CD14-positive monocyte (primary cell): ENCODE measurements around the gene ZFP82. TPM values are rescaled to one million over a fixed set of nuclear protein-coding genes. Genes with fewer than 3 reads are reported as not detected.

Source experiments
- DNase-seq, 3 donors: peaks; one replicate each; pipeline ENCODE4 v3.0.0-alpha.2; 2011 to 2022
- H2AFZ ChIP-seq: 2 replicates; pipeline ENCODE4 v1.6.0; 2012; ENCODE audit warnings: mild to moderate bottlenecking, low read depth, low read length, inconsistent platforms; ENCODE audit not compliant: insufficient read depth, poor library complexity, severe bottlenecking
- H3K27ac ChIP-seq, 2 donors: 1 replicate in 1 of 2; 2 replicates in 1 of 2; pipeline ENCODE4 v1.5.1; 2012 to 2013; ENCODE audit warnings: low read length in 2 of 2, control low read depth in 1 of 2, inconsistent platforms in 1 of 2, low read depth in 1 of 2, mild to moderate bottlenecking in 1 of 2
- H3K27me3 ChIP-seq, 2 donors: one replicate each; pipeline versions ENCODE4 v1.6.0 to v1.6.1; 2011 to 2013; ENCODE audit warnings: low read length in 2 of 2; ENCODE audit not compliant: control insufficient read depth in 2 of 2, insufficient read depth in 2 of 2
- H3K36me3 ChIP-seq, 2 donors: replicated peaks in 1 of 2; 1 replicate in 1 of 2; 2 replicates in 1 of 2; pipeline versions ENCODE4 v1.5.1 to v1.6.1; 2012 to 2013; ENCODE audit warnings: low read length in 2 of 2, control low read depth in 1 of 2, inconsistent platforms in 1 of 2, mild to moderate bottlenecking in 1 of 2; ENCODE audit not compliant: insufficient read depth in 2 of 2, control insufficient read depth in 1 of 2
- H3K4me1 ChIP-seq, 2 donors: 1 replicate in 1 of 2; 2 replicates in 1 of 2; pipeline versions ENCODE4 v1.5.1 to v1.6.1; 2012 to 2013; ENCODE audit warnings: low read length in 2 of 2, control low read depth in 1 of 2, inconsistent platforms in 1 of 2, mild to moderate bottlenecking in 1 of 2, moderate library complexity in 1 of 2; ENCODE audit not compliant: insufficient read depth in 2 of 2, control insufficient read depth in 1 of 2
- H3K4me2 ChIP-seq: replicated peaks from 2 replicates; pipeline ENCODE3; 2012; ENCODE audit warnings: low read length, moderate library complexity, mild to moderate bottlenecking; ENCODE audit not compliant: poor library complexity, severe bottlenecking; ENCODE audit errors: extremely low read depth
- H3K4me3 ChIP-seq, 3 experiments: fragments of 200-600 bp in 1 of 3; sonication (generic) in 1 of 3; replicated peaks in 1 of 3; 1 replicate in 2 of 3; 2 replicates in 1 of 3; pipeline ENCODE4 v1.5.1; 2011 to 2013; ENCODE audit warnings: low read length in 3 of 3, mild to moderate bottlenecking in 3 of 3, control low read depth in 2 of 3, low read depth in 2 of 3, inconsistent platforms in 1 of 3, moderate library complexity in 1 of 3
- H3K79me2 ChIP-seq: 2 replicates; pipeline ENCODE4 v1.6.0; 2012; ENCODE audit warnings: mild to moderate bottlenecking, control low read depth, inconsistent platforms, low read length, moderate library complexity; ENCODE audit not compliant: insufficient read depth
- H3K9ac ChIP-seq: 2 replicates; pipeline ENCODE4 v1.6.0; 2017; ENCODE audit warnings: low read length, mild to moderate bottlenecking; ENCODE audit not compliant: insufficient read depth, poor library complexity, severe bottlenecking
- H3K9me3 ChIP-seq, 2 donors: replicated peaks in 1 of 2; 1 replicate in 1 of 2; 2 replicates in 1 of 2; pipeline versions ENCODE4 v1.5.1 to v1.6.1; 2012 to 2013; ENCODE audit warnings: low read length in 2 of 2, control low read depth in 1 of 2; ENCODE audit not compliant: control insufficient read depth in 1 of 2, insufficient read depth in 1 of 2
- H4K20me1 ChIP-seq: 2 replicates; pipeline ENCODE4 v1.6.0; 2012; ENCODE audit warnings: mild to moderate bottlenecking, low read length, control low read depth, moderate library complexity; ENCODE audit not compliant: insufficient read depth
- H3K27ac Mint-ChIP-seq, 7 donors: one replicate each; pipeline ENCODE4 v1.8.0; 2020; ENCODE audit warnings: mild to moderate bottlenecking in 7 of 7, mixed read lengths in 7 of 7, moderate library complexity in 6 of 7, inconsistent platforms in 2 of 7
- H3K27me3 Mint-ChIP-seq, 3 donors: one replicate each; pipeline ENCODE4 v1.8.0; 2021 to 2022; ENCODE audit warnings: low read depth in 3 of 3, mild to moderate bottlenecking in 3 of 3, mixed read lengths in 3 of 3, moderate library complexity in 3 of 3, inconsistent platforms in 1 of 3
- H3K36me3 Mint-ChIP-seq, 2 donors: one replicate each; pipeline ENCODE4 v1.8.0; 2020; ENCODE audit warnings: mixed read lengths in 2 of 2, inconsistent platforms in 1 of 2, mild to moderate bottlenecking in 1 of 2
- H3K4me1 Mint-ChIP-seq: one replicate; pipeline ENCODE4 v1.8.0; 2020; ENCODE audit warnings: mild to moderate bottlenecking, mixed read lengths
- H3K4me3 Mint-ChIP-seq, 2 donors: one replicate each; pipeline ENCODE4 v1.8.0; 2020; ENCODE audit warnings: mild to moderate bottlenecking in 2 of 2, mixed read lengths in 2 of 2, moderate library complexity in 1 of 2
- H3K9me3 Mint-ChIP-seq, 7 donors: one replicate each; pipeline ENCODE4 v1.8.0; 2020 to 2022; ENCODE audit warnings: mixed read lengths in 7 of 7, mild to moderate bottlenecking in 6 of 7, moderate library complexity in 6 of 7, inconsistent platforms in 2 of 7
- WGBS: methylation state at CpG from one replicate; pipeline ENCODE4 v1.1.5; 2013; ENCODE audit warnings: missing lambda C conversion rate; ENCODE audit not compliant: insufficient coverage; 5-methylcytosine and 5-hydroxymethylcytosine counted together
- intact Hi-C, 2 donors: fragments of 100-400 bp; cut with micrococcal nuclease; formaldehyde crosslinking; loops; one replicate each; pipeline versions ENCODE4 v1.15.0 to v1.15.1; 2023
- polyA plus RNA-seq, 3 donors: library from polyadenylated mRNA; depleted of rRNA in 1 of 3; unstranded in 2 of 3; stranded (reverse) in 1 of 3; fragments of 300-500 nt in 2 of 3; fragments of >200 nt in 1 of 3; fragmentation: Illumina TruSeq in 2 of 3; gene quantifications; 1 replicate in 2 of 3; 2 replicates in 1 of 3; pipeline ENCODE4 v1.2.3, GENCODE V29; 2012 to 2021
- TF ChIP-seq, protein P1 (sequence below): fragments of 200-600 bp; IDR thresholded peaks from one replicate; pipeline ENCODE4 v1.8.0; 2022; ENCODE audit warnings: antibody characterized with exemption, mild to moderate bottlenecking

The ZFP82 gene
- polyA plus RNA-seq, 3 donors, result 0.33 to 0.46 (median 0.45) TPM

DNA sequence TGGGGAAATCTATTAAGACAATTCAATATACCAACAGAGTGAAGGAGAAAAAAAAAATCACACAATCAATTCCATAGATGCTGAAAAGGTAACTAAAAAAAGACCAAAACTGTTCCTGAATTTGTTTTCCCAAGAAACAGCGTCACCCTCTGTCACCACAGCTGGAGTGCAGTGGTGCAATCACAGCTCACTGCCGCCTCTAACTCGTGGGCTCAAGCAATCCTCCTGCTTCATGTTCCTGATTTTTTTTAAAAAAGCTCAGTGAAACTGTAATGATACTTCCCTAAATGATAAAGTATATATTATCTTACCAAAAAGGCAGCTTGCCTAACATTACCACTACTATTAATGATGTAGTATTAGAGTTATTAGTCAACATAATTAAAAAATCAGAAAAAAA is 19.9 kb downstream of the ZFP82 start:
- no peak overlapping the region for H2AFZ ChIP-seq
- no peaks in the 10 kb centered on the region for H3K4me1 Mint-ChIP-seq
- no peak overlapping the region for H3K4me3 Mint-ChIP-seq
- no peak overlapping the region for H3K9ac ChIP-seq
- H3K27me3 ChIP-seq, result no peaks in the 10 kb centered on the region
- H3K4me1 ChIP-seq, result no peaks in the 10 kb centered on the region
- TF ChIP-seq, protein P1, sequence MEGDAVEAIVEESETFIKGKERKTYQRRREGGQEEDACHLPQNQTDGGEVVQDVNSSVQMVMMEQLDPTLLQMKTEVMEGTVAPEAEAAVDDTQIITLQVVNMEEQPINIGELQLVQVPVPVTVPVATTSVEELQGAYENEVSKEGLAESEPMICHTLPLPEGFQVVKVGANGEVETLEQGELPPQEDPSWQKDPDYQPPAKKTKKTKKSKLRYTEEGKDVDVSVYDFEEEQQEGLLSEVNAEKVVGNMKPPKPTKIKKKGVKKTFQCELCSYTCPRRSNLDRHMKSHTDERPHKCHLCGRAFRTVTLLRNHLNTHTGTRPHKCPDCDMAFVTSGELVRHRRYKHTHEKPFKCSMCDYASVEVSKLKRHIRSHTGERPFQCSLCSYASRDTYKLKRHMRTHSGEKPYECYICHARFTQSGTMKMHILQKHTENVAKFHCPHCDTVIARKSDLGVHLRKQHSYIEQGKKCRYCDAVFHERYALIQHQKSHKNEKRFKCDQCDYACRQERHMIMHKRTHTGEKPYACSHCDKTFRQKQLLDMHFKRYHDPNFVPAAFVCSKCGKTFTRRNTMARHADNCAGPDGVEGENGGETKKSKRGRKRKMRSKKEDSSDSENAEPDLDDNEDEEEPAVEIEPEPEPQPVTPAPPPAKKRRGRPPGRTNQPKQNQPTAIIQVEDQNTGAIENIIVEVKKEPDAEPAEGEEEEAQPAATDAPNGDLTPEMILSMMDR, result no peak
- no peak overlapping the region for H3K4me2 ChIP-seq
- H3K27me3 Mint-ChIP-seq, result peaks cover 0 to 4% (median 0%) of the 10 kb centered on the region in 3 donors
- H4K20me1 ChIP-seq, result no peaks in the 10 kb centered on the region
- DNase-seq, result no peak
- peaks cover 46 to 70% of the 10 kb centered on the region in 2 donors for H3K36me3 Mint-ChIP-seq
- 20% methylated on average over 1 of the region's 3 CpGs for WGBS
- no peak overlapping the region for H3K27ac Mint-ChIP-seq
- intact Hi-C loops, result no loop called here
- H3K4me3 ChIP-seq, result no peak overlapping the region
- peaks cover 0 to 69% of the 10 kb centered on the region in 2 donors for H3K36me3 ChIP-seq
- H3K79me2 ChIP-seq, result no peaks in the 10 kb centered on the region
- H3K9me3 ChIP-seq, result peaks cover 67 to 90% of the 10 kb centered on the region in 2 donors
- no peak overlapping the region for H3K27ac ChIP-seq
- H3K9me3 Mint-ChIP-seq, result peaks cover 45 to 91% (median 70%) of the 10 kb centered on the region in 7 donors

DNA sequence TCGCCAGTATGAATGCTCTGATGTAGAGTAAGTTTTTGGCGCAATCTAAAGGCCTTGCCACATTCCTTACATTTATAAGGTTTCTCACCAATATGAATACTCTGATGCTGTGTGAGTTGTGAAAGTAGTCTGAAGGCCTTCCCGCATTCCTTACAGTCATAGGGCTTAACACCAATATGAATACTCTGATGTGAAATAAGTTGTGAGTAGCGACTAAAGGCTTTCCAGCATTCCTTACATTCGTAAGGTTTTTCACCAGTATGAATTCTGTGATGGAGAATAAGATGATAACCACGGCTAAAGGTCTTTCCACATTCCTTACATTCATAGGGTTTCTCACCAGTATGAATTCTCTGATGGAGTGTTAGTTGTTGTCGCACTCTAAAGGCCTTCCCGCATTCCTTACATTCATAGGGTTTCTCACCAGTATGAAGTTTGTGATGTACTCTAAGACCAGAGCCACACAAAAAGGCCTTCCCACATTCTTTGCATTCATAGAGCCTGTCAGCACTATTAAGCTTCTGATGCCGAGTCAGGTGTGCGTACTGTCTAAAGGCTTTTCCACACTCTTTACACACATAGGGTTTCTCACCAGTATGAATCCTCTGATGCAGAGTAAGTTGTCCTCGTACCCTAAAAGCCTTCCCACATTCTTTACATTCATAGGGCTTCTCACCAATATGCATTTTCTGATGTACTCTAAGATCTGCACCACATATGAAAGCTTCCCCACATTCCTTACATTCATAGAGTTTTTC is 25.3 kb downstream of the ZFP82 start:
- Histone ChIP-seq H3K4me1 (no peaks in the 10 kb centered on the region), H3K4me3 (peak overlapping the region in 1 of 3 experiments; percentile 34), H3K4me2 (no peak overlapping the region), H4K20me1 (no peaks in the 10 kb centered on the region), H3K27ac (no peak overlapping the region), H2AFZ (no peak overlapping the region), H3K79me2 (no peaks in the 10 kb centered on the region), H3K27me3 (no peaks in the 10 kb centered on the region), H3K9ac (no peak overlapping the region), H3K9me3 (peaks cover 67 to 96% of the 10 kb centered on the region in 2 donors), H3K36me3 (peaks cover 0 to 41% of the 10 kb centered on the region in 2 donors)
- H3K27me3 Mint-ChIP-seq, result peaks cover 0 to 4% (median 0%) of the 10 kb centered on the region in 3 donors
- WGBS, result 97% methylated on average over 3 of the region's 11 CpGs
- DNase-seq, result no peak
- H3K27ac Mint-ChIP-seq, result no peak overlapping the region
- H3K4me1 Mint-ChIP-seq, result no peaks in the 10 kb centered on the region
- intact Hi-C loops, result no loop called here
- H3K9me3 Mint-ChIP-seq, result peaks cover 45 to 91% (median 77%) of the 10 kb centered on the region in 7 donors
- TF ChIP-seq, protein P1, result no peak
- no peak overlapping the region for H3K4me3 Mint-ChIP-seq
- H3K36me3 Mint-ChIP-seq, result peaks cover 26 to 39% of the 10 kb centered on the region in 2 donors
